HG02610 (cell line): ENCODE measurements around the gene FCRLA.
"Not testable (repeated sequence)": the region's sequence is repeated elsewhere in the genome, so short reads cannot be mapped to it uniquely, and the experiment has no call there.

Source experiments
- ATAC-seq: cut with Tn5 transposase; IDR thresholded peaks from one replicate; pipeline ENCODE4 v1.9.1; 2021; ENCODE audit warnings: mild to moderate bottlenecking, moderate library complexity; ENCODE audit not compliant: unreplicated experiment

The FCRLA gene

GRCh38 chr1:161706482-161707347 is at the start of gene FCRLA:
TSS of gene FCRLA (plus strand) at chr1:161707229. CDS start at chr1:161707265, 36 bp downstream.
- ATAC-seq: peak; percentile 78

- not testable (repeated sequence) for ATAC-seq
These were observed 48.5 kb upstream of the FCRLA start for GRCh38 chr1:161658524-161658923.

GRCh38 chr1:161661660-161662311 is 45.2 kb upstream of the FCRLA start:
- ATAC-seq: not testable (repeated sequence)

GRCh38 chr1:161662684-161663339 is 44.2 kb upstream of the FCRLA start, which contains the start of gene FCGR2B:
TSS of gene FCGR2B (plus strand) at chr1:161663143. CDS start at chr1:161663242, 99 bp downstream.
- ATAC-seq: peak; percentile 65

GRCh38 chr1:161663569-161663968 is 43.5 kb upstream of the FCRLA start:
- ATAC-seq: peak; percentile 8

- ATAC-seq: not testable (repeated sequence)
These were observed 42.3 kb upstream of the FCRLA start for GRCh38 chr1:161664689-161665088.

GRCh38 chr1:161671045-161672020 is 35.7 kb upstream of the FCRLA start:
- ATAC-seq: not testable (repeated sequence)

GRCh38 chr1:161673437-161673836 is 33.6 kb upstream of the FCRLA start:
- ATAC-seq: not testable (repeated sequence)

GRCh38 chr1:161674447-161674846 is 32.6 kb upstream of the FCRLA start:
- not testable (repeated sequence) for ATAC-seq

GRCh38 chr1:161674908-161675307 is 32.1 kb upstream of the FCRLA start:
- not testable (repeated sequence) for ATAC-seq

- ATAC-seq: no peak
These were observed 30.6 kb upstream of the FCRLA start for GRCh38 chr1:161676441-161676840.

- ATAC-seq: no peak
These were observed 29.9 kb upstream of the FCRLA start for GRCh38 chr1:161676958-161677689.

GRCh38 chr1:161678500-161678899 is 28.5 kb upstream of the FCRLA start:
- no peak for ATAC-seq

- no peak for ATAC-seq
These were observed 25.1 kb upstream of the FCRLA start for GRCh38 chr1:161681879-161682278.

- no peak for ATAC-seq
These were observed 18.1 kb upstream of the FCRLA start for GRCh38 chr1:161688946-161689345.

GRCh38 chr1:161691846-161692245 is 15.2 kb upstream of the FCRLA start:
- no peak for ATAC-seq

- ATAC-seq: not testable (repeated sequence)
These were observed 13.9 kb upstream of the FCRLA start for GRCh38 chr1:161693020-161693712.

GRCh38 chr1:161698302-161698701 is 8.7 kb upstream of the FCRLA start:
- not testable (repeated sequence) for ATAC-seq

GRCh38 chr1:161702250-161702649 is 4.8 kb upstream of the FCRLA start:
- ATAC-seq: no peak
